ENCODE results near the gene PPP3CA.

DNA sequence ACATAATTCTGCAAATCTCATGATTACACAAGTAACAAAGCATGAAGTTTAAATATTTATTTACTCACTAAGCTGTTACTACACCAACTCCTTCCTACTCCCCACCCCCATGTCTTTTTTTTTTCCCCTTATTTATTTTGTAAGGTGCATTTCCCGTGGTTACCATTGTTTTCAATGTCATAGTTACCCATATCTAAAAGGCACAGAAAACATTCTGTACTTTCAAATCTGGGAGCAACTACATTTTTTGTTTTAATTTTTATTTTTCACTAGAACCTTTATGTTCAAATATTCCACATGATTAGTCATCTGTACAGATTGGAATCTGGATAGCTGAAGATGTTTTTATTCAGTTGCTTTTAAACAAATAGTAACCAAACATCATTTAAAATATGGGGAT, 62.8 kb downstream of the PPP3CA start:
- TF ChIP-seq CTCF (conservative IDR thresholded peaks at IDR 0.05 in 1 of 2, IDR thresholded peaks at IDR 0.05 in 1 of 2; ENCODE audit: low read depth in 1 of 2, low read length in 2 of 2) (no peak), EZH2 (IDR thresholded peaks at IDR 0.05; ENCODE audit: low read length, missing control alignments) (no peak)
